PFSK-1 (cell line): ENCODE data around the gene P4HB.

Experiments
- FOXP2 ChIP-seq: optimal IDR thresholded peaks from 2 replicates; pipeline ENCODE3; 2011; ENCODE audit warnings: borderline replicate concordance, control low read depth, inconsistent platforms; ENCODE audit not compliant: insufficient read depth; ENCODE audit errors: extremely low read length, extremely low read depth
- POLR2AphosphoS5 ChIP-seq: IDR thresholded peaks from 2 replicates; pipeline ENCODE4 v1.6.1; 2012; ENCODE audit warnings: low read depth, mild to moderate bottlenecking, control low read depth, low read length, moderate library complexity
- SIN3A ChIP-seq: IDR thresholded peaks from 2 replicates; pipeline ENCODE4 v1.6.1; 2012; ENCODE audit warnings: mild to moderate bottlenecking, low read length, moderate library complexity, borderline replicate concordance; ENCODE audit not compliant: insufficient read depth
- TAF1 ChIP-seq: IDR thresholded peaks from 2 replicates; pipeline ENCODE4 v1.6.1; 2012; ENCODE audit warnings: low read length, control low read depth, borderline replicate concordance; ENCODE audit not compliant: insufficient read depth
- TF ChIP-seq, protein P1 (sequence below), 2 experiments: IDR thresholded peaks; 2 replicates each; pipeline versions ENCODE4 v1.6.1 to v1.8.0; 2011 to 2012; ENCODE audit warnings: low read depth in 2 of 2, low read length in 2 of 2, control low read depth in 1 of 2, inconsistent platforms in 1 of 2, mild to moderate bottlenecking in 1 of 2, moderate library complexity in 1 of 2; ENCODE audit not compliant: insufficient read depth in 1 of 2

The P4HB gene

DNA sequence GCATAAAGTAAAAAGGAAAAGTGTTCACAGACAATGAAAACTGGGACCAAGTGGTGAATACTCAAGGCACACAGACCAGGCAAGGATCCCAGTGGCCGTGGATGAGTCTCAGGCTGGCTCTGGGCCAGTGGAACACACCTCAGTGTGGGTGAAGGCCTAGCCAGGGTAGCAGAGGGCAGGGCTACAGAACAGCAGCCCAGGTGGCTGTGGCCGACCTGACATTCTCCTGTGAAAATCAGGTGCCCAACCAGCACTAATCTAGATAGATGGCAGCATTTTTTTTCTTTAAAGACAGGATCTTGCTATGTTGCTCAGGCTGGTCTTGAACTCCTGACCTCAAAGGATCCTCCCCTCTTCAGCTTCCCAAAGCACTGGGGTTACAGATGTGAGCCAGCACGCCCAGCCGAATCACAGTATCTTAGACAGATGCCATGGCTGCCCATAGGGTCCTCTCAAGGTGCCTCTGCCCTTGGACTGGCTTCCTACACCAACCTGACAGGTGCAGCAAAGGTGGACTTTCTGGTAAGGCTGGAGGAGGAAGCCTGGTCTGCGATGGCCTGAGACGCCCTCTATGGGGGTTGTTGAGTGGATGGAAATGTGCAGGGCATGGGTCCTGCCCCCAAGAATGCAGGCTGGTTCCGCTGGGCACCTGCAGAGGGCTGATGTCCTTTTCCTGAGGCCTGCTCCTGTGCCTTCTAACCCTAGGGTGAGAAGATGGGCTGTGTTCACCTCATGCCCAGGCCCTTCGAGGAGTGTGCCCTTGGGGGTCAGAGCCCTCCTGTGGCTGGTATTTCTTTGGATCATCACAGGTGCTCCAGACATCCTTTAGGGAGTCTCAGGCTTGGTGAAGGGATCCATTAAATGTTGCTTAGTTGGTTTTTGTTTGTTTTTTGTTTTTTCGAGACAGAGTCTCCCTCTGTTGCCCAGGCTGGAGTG, 3.8 kb upstream of the P4HB start:
- TF ChIP-seq FOXP2 (no peak), POLR2AphosphoS5 (peak; percentile 18; the same call in 1 of the 2 replicates), SIN3A (no peak)
- TF ChIP-seq, protein P1, sequence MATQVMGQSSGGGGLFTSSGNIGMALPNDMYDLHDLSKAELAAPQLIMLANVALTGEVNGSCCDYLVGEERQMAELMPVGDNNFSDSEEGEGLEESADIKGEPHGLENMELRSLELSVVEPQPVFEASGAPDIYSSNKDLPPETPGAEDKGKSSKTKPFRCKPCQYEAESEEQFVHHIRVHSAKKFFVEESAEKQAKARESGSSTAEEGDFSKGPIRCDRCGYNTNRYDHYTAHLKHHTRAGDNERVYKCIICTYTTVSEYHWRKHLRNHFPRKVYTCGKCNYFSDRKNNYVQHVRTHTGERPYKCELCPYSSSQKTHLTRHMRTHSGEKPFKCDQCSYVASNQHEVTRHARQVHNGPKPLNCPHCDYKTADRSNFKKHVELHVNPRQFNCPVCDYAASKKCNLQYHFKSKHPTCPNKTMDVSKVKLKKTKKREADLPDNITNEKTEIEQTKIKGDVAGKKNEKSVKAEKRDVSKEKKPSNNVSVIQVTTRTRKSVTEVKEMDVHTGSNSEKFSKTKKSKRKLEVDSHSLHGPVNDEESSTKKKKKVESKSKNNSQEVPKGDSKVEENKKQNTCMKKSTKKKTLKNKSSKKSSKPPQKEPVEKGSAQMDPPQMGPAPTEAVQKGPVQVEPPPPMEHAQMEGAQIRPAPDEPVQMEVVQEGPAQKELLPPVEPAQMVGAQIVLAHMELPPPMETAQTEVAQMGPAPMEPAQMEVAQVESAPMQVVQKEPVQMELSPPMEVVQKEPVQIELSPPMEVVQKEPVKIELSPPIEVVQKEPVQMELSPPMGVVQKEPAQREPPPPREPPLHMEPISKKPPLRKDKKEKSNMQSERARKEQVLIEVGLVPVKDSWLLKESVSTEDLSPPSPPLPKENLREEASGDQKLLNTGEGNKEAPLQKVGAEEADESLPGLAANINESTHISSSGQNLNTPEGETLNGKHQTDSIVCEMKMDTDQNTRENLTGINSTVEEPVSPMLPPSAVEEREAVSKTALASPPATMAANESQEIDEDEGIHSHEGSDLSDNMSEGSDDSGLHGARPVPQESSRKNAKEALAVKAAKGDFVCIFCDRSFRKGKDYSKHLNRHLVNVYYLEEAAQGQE (IDR thresholded peaks at IDR 0.05; ENCODE audit: insufficient read depth in 1 of 2, low read depth in 2 of 2, low read length in 2 of 2): no peak

DNA sequence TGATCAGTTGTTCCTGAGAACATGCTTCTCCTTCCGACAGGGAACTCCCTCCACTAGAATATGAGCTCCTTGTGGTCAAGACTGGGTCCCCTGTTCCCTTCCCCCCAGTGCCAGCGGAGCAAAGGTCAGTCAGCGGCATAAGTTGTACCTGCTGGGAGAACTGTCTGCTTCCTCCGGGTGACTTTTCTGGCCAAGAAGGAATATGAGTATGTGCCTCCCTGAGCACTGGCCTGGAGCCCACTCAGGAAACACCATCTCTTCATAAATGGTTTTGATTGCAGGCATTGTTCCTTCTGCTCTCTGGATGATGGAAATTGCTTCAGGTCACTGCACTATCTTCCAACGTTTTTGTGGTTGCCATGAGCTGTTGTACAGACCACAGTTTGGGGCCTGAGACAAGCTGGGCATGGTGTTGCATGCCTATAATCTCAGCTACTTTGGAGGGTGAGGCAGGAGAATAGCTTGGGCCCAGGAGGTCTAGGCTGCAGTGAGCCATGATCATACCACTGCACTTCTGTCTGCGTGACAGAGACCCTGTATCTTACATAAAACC, 2.9 kb upstream of the P4HB start:
- TF ChIP-seq POLR2AphosphoS5 (no peak; the same call in 1 of the 2 replicates), TAF1 (no peak), SIN3A (no peak), FOXP2 (no peak)
- TF ChIP-seq, protein P1 (IDR thresholded peaks at IDR 0.05; ENCODE audit: insufficient read depth in 1 of 2, low read depth in 2 of 2, low read length in 2 of 2): no peak

DNA sequence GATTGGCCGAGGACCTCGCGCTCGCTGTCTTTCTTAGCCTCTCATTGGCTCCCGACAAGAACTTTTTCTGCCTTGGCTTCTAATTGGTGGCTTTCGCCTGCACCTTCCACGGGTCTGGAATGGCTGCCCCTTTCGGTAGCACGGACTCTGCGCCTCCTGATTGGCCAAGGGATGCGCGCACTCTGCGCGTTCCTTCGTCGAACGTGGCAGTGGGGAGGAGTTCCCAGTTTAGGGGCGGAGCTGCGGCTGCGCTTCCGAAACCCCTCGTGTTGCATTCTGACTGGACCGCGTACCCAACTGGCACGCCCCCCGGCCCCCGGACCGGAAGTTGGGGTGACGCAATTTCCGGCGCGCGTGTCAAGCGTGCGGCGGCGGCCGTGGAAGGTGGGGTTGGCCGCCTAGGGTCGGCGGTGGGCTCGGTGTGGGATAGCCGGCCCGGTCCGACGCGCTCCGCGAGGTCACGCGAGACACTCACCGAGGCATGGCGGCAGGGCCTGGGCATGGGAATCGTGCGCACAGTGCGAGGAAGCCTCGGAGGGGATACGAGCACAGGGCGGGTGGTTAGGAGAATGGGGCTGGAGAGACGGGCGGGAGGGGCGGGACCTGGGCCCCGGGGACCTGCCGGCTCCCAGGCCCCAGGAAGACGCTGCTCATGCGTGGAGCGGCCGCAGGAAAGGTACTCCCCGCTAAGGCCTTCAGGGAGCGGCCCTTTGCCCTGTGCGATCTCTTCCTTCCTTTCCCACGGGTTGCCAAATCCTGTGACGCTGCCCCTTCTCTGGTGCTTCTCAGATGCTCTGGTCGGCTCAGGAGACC, 627 bp upstream of the P4HB start:
- TF ChIP-seq, protein P1 (IDR thresholded peaks at IDR 0.05; ENCODE audit: insufficient read depth in 1 of 2, low read depth in 2 of 2, low read length in 2 of 2): peak in 1 of 2 experiments; percentile 67; a peak in 1 of 4 replicates
- TF ChIP-seq FOXP2 (no peak), POLR2AphosphoS5 (peak; percentile 93), SIN3A (peak; percentile 96; the same call in 1 of the 2 replicates), TAF1 (peak; percentile 88)

DNA sequence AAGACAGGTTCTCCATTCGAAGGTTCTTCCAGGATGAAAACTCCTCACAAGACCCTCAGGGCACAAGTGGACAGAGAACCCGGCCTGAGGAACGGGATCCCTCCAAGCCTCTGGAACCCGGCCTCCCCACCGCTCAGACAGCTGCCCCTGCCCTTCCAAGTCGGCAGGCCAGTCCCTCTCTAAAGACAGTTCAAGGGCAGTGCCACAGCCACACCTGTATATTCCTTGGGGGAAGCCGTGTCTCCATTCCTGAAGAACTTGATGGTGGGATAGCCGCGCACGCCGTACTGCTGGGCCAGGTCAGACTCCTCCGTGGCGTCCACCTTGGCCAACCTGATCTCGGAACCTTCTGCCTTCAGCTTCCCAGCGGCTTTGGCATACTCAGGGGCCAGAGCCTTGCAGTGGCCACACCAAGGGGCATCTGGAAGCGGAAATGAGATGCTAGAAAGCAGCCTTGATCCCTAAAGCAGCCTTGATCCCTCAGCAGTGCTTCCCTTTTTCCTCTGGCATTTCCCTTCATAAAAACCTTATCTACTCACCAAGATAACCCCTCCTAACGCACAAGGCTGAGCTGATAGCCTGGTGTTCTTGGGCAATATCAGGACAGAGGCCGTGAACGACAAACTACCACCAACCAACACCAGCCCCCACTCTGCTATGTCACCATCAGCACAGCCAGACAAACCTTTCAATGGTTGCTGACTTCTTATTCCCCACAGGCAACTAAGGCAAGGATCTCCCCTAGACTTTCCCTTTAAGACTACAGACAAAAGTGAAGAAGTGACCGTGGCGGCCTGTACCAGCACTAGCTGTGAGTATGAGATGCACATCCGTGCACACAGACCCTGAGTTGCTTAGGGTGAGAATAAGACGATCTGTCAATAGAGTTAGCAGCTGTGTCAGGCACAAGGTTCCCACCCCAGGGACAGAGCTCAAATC, 1.1 kb downstream of the P4HB start:
- TF ChIP-seq, protein P1 (IDR thresholded peaks at IDR 0.05; ENCODE audit: insufficient read depth in 1 of 2, low read depth in 2 of 2, low read length in 2 of 2): no peak
- peak; percentile 54; the same call in 1 of the 2 replicates for TF ChIP-seq POLR2AphosphoS5
